Astrocyte of the cerebellum (primary cell): ENCODE results near the gene SPAG5.

Experiments
- DNase-seq: peaks from one replicate; pipeline ENCODE4 v3.0.0-alpha.2; 2011; ENCODE audit warnings: low read depth
- H3K4me3 ChIP-seq: 2 replicates; pipeline ENCODE4 v1.5.1; 2011; ENCODE audit warnings: mild to moderate bottlenecking, low read depth, low read length, moderate library complexity
- in situ Hi-C: cut with HindIII; loops from 2 replicates; pipeline ENCODE4 v1.10.0; 2017; ENCODE audit warnings: low sequenced_read_pairs
- TF ChIP-seq, protein P1 (sequence below): IDR thresholded peaks from 2 replicates; pipeline ENCODE4 v1.5.1; 2012; ENCODE audit warnings: low read length, low read depth, moderate library complexity, mild to moderate bottlenecking; ENCODE audit errors: missing control alignments

Gene SPAG5

DNA sequence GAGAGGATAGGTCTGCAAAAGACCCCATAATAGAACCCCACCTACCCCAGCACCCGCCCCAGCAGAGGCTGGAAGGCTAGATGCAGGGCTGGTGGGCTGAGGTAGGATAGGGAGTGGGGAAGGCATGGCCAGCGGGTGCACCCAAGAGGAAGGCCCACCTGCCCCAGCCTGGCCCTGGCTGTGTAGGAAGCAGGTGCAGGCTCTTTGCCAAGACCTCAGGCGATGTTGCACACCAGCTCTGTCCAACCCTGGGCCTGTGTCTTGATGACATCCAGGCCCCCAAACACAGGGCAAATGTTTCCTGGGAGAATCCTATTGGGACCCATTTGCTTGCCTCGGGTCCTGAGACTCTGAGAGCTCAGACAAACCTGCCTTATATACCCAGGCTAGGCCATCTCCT lies 58.6 kb downstream of the SPAG5 start:
- in situ Hi-C loops = no loop called here
- TF ChIP-seq, protein P1, sequence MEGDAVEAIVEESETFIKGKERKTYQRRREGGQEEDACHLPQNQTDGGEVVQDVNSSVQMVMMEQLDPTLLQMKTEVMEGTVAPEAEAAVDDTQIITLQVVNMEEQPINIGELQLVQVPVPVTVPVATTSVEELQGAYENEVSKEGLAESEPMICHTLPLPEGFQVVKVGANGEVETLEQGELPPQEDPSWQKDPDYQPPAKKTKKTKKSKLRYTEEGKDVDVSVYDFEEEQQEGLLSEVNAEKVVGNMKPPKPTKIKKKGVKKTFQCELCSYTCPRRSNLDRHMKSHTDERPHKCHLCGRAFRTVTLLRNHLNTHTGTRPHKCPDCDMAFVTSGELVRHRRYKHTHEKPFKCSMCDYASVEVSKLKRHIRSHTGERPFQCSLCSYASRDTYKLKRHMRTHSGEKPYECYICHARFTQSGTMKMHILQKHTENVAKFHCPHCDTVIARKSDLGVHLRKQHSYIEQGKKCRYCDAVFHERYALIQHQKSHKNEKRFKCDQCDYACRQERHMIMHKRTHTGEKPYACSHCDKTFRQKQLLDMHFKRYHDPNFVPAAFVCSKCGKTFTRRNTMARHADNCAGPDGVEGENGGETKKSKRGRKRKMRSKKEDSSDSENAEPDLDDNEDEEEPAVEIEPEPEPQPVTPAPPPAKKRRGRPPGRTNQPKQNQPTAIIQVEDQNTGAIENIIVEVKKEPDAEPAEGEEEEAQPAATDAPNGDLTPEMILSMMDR = no peak
- DNase-seq = no peak
- H3K4me3 ChIP-seq = no peak overlapping the region

DNA sequence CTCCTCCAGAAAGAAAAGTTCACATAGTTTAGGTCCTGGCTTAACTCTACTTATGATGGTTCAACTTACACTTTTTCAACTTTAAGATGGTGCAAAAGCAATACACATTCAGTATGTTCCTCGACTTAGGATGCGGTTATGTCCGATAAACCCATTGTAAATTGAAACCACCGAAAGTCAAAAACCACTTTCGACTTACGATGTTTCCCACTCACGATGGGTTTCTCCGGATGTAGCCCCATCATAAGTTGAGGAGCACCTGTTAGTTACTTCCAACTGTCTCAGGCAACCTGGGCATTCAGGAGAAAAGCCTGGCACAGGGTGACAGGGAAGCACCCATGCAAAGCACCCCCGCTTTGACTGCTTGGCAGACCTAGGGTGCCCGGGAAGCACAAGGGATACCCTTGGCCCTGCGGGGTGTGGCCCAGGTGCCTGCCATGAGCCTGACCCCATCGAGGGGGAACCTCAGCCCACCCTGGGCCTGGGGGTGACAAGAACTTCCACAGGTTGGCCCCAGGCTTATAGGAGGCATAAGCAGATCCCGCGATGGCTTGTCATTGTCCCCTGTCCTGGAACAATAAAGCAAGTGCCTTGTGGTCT lies 60.4 kb downstream of the SPAG5 start:
- H3K4me3 ChIP-seq = no peak overlapping the region
- no peak for DNase-seq
- in situ Hi-C loops = no loop called here
- TF ChIP-seq, protein P1 = no peak

DNA sequence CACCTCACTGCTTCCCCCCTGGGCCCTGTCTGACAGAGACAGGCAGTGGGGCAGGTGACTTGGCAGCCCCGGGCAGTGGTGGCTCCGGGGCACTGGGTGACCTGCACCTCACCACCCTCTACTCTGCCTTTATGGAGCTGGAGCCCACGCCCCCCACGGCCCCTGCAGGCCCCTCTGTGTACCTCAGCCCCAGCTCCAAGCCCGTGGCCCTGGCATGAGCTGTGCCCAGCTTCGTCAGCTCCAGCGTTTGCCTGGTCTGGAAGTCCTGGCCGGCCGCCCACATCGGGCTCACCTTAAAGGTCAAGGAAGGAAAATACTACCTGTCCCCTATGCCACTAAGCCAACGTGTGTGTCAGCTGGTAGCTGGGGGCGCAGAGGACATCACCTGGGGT lies 61.6 kb downstream of the SPAG5 start:
- H3K4me3 ChIP-seq = no peak overlapping the region
- in situ Hi-C loops = no loop called here
- TF ChIP-seq, protein P1 = no peak
- no peak for DNase-seq

GRCh38 chr17:28536532-28537218 lies 62.1 kb downstream of the SPAG5 start:
- no peak overlapping the region for H3K4me3 ChIP-seq
- no peak for DNase-seq
- TF ChIP-seq, protein P1 = no peak
- in situ Hi-C loops = no loop called here

DNA sequence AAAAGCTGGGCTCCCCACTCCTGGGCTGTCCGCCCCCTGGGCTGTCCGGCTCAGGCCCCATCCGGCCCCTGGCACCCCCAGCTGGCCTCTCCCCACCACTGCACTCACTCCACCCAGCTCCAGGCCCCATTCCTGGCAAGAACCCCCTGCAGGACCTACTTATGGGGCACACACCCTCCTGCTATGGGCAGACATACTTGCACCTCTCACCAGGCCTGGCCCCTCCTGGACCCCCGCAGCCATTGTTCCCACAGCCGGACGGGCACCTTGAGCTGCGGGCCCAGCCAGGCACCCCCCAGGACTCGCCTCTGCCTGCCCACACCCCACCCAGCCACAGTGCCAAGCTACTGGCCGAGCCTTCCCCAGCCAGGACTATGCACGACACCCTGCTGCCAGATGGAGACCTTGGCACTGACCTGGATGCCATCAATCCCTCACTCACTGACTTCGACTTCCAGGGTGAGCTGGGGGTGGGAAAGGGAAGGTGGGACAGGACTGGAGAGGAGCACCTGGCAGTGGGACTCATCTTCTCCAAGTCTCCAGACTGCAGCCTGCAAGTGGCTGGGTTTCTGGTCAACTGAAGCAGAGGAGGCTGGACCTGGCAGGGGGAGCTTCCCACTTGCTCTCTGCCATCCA lies 64.0 kb downstream of the SPAG5 start:
- TF ChIP-seq, protein P1 = no peak
- in situ Hi-C loops = no loop called here
- H3K4me3 ChIP-seq = no peak overlapping the region
- no peak for DNase-seq

GRCh38 chr17:28533091-28533807 lies 65.6 kb downstream of the SPAG5 start:
- in situ Hi-C loops = no loop called here
- DNase-seq = no peak
- TF ChIP-seq, protein P1 = no peak
- H3K4me3 ChIP-seq = no peak overlapping the region
